Pulmonary artery endothelial cell (primary cell): Measurements from ENCODE around the gene SGK2. TPM values are rescaled to one million over a fixed set of nuclear protein-coding genes. Genes with fewer than 3 reads are reported as not detected.

ENCODE experiments used
- DNase-seq: peaks from one replicate; pipeline ENCODE4 v3.0.0-alpha.2; 2011; ENCODE audit warnings: low read depth, low spot score
- total RNA-seq: library from RNA; depleted of rRNA; stranded (reverse); fragments of >200 nt; gene quantifications from 2 replicates; pipeline ENCODE4 v1.2.3, GENCODE V29; 2014

Gene SGK2
- total RNA-seq, 1 donor from 2014 or later, result not detected

DNA sequence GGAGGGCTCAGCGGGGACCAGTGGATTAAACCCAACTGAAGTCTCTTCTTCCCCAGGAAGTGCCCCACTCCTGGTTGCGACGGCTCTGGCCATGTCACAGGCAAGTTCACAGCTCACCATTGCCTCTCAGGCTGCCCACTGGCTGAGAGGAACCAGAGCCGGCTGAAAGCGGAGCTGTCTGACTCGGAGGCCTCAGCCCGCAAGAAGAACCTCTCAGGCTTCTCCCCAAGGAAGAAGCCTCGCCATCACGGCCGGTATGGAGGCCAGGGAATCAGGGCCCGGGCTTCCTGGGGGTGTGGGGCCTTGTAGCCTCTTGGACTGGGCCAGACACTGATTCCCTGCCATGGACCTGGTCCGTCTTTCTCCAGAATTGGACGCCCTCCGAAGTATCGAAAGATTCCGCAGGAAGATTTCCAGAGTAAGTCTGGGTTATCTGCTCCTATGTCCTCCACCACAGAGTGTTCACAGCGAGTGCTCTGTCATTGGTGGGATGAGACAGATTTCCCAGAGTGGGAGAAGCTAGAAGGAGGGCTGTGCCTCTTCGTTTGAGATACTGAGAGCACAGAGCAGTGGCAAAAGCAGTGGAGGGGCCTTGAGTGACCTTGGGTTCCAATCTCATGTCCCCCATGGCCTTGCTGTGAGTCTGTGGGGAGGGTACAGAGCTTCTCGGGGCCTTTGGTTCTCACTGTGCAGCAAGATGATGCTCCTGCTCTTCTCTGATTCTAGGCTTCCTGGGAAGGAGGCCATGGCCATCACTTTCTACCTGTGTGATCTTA, 22.6 kb upstream of the SGK2 start:
- DNase-seq, result no peak

DNA sequence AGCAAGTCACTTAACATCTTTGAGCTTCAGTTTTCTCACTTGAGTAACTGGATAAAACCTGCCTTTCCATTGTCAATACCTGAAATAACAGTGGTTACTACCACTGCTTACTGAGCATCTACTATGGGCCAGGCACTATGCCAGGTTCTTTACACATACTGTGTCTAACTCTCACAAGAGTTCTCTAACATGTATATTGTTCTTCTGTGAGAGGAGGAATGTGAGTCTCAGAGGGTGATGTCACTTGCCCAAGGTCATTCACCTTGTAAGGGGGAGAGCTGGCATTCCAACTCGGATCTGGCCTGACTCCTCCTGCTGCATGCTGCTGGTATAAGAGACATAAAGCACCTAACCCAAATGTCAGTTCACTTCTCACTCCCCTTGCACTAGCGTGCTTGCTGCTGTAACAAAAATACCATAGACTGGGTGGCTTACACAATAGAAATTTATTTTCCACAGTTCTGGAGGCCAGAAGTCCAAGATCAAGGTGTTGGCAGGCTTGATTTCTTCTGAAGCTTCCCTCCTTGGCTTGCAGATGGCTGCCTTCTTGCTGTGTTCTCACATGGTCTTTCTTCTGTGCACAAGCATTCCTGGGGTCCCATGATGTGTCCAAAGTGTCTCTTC, 21.9 kb upstream of the SGK2 start:
- no peak for DNase-seq

DNA sequence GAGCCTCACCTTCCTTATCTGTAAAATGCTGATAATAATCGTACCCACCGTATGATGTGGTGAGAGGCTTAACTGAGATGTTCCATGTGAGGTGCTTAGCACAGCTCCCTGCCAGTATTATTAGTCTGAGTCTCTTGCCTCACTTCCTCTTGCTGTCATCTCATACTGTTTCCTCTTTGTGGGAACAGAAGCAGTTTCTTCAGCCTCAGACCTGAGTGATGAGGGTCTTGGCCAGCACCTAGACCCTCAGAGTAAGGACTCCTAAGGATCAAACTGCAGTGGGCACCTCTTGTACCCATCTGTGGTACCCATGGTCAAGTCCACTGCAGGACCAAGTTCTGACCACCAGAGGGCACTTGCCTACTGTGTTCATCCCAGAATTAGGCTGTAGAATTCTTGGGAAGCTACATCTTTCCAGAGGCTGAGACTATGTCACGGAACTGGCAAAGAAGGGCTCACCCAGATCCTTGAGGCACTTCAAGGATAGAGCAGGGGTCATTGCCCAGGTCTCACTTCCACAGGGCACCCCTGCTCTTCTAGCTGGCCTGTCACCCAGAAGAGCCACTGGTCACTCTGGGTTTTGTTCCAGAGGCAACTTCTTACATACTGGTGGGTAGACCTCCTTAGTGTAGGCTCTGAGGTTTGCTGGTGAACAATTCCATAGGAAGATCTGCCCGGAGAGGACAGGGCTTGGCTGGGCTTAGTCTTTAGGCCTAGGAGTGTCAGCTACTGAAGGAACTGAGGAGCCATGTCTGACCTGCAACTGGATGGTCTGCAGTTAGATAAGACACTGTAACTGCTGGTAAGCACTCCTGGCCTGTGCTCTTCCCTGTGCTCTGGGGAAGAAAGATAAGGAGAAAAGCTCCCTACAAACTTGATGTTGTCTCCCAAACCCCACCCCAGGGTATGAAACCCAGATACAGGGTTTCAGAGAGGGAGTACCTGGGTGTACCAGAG, 20.6 kb upstream of the SGK2 start:
- no peak for DNase-seq

GRCh38 chr20:43538878-43539700, 19.7 kb upstream of the SGK2 start:
- DNase-seq, result no peak

GRCh38 chr20:43539975-43540672, 18.7 kb upstream of the SGK2 start:
- no peak for DNase-seq

- no peak for DNase-seq
Observed at GRCh38 chr20:43540673-43541060, 18.2 kb upstream of the SGK2 start.

- DNase-seq, result no peak
Observed at GRCh38 chr20:43541214-43541613, 17.6 kb upstream of the SGK2 start.

DNA sequence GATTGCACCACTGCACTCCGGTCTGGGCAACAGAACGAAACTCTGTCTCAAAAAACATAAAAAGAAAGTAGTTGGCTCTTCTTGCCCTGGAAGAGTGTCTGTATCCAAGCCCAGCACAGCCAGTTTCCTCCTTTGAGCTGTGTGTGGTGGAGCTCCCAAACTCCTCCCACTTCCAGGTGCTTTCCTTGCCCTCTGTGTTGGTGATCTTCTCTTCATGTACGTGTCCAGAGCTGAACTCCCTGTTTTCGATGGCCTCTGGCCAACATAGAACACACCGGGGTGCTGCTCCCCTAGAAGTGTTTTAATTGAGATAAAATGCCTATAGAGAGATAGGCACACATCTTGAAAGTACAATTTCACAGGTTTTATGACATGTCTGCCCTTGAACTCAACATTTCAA, 16.7 kb upstream of the SGK2 start:
- DNase-seq, result no peak

DNA sequence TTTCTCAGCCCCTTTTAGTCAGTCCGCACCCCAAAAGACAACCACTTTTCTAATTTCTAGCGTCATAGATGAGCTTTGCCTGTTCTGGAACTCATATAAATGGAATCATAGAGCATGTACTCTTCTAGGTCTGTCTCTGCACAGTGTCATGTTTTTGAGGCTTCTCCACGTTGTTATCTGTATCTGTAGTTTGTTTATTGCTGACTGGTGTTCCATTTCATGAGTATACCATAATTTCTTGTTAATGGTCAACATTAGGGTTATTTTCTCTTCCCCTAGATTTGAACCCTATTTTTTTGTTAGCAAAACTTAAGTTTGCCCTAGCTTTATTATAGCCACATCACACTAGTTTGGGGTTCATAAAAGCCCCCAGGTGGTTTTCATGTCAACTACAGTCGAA, 16.2 kb upstream of the SGK2 start:
- no peak for DNase-seq

GRCh38 chr20:43543138-43543537, 15.7 kb upstream of the SGK2 start:
- no peak for DNase-seq

DNA sequence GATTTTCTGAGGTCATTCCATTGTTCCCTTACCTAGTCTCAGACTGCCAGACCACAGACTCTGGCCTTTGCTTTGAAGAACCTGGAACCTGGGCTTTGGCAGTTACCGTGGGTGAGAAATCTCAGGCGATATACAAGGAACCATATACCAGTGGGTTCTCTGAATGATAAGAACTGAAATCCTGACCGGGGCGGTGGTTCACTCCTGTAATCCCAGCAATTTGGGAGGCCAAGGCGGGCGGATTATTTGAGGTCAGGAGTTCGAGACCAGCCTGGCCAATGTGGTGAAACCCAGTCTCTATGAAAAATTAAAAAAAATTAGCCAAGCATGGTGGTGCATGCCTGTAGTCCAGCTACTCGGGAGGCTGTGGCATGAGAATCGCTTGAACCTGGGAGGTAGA, 14.3 kb upstream of the SGK2 start:
- no peak for DNase-seq

DNA sequence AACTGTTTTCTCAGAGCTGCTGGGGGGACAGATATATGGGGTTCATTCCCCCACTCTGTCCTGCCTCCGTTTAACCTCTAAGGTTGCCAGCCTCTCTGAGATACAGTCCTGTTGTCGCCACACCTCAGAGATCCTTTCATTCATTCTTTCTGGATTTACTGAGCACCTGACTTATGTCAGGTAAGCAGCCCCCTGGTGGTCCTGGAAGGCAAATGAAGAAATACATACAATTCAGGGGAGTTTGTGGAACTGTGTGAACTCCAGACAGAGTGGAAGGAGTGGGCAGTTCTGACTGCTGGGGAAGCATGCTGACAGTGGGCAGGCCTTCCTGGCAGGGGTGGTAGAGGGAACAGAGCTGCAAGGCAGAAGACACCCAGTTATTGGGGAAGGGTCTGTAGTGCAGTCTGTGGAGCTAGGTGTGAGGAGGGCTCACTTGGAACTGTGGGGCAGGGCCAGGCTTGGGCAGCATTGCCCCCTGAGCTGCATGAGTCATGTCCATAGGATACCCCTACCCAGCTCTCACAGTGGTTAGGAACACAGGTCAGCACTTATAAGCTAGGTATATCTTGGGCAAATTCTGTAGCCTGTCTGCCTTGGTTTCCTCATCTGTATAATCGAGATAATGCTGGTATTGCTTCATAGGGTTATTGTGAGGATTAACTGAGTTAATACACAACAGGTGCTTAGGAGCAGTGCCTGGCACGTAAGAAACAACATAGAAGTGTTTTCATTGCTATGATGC, 12.8 kb upstream of the SGK2 start:
- no peak for DNase-seq

- no peak for DNase-seq
Observed at GRCh38 chr20:43548273-43548880, 10.4 kb upstream of the SGK2 start.

DNA sequence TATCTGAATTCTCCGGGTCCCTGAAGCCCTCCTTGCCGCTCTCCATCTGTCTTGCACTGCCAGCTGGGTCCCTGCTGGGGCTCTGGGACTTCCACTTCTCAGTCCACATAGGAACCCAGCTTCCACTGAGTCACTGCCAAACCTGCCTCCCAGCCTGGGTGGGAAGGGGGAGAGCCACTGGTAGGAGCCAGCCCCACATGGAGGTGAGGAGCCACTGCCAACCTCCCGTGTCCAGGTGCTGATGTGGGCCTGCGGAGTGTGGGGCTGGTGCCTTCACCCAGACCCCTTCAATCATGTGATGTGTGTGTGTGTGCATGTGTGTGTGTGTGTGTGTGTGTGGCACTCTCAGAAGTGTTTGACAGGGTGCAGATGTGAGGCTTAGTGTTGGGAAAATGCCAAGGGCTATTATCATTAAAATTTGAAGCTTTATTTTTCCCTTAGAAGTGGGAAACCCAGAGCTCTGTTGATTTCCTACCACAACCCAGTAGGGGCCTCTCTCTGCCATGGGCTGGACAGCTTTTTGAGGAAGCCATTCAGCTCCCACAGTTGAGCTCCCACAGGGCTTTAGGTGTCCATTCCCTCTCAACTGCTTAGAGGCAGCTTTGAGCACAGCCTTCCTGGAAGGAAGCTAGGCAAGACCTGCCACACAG, 9.3 kb upstream of the SGK2 start:
- DNase-seq, result no peak

DNA sequence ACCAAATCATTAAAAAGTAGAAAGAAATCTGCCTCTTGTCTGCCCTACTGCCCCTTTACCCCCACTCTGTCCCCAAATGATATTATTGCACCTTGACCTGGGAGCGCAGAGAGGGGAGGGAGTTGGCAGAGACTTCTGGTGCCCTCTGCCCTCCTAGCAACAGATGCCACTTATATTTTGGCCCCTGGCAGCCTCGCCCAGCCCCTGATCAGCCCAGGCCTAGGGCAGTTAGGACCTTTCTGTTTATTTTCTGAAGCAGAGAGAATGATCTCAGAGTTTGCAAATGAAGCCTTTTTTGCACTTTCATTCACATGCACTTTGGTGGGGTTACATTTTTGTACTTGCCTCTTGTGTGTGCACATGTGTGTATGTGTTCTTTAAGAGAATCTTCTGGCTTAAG, 8.4 kb upstream of the SGK2 start:
- no peak for DNase-seq

DNA sequence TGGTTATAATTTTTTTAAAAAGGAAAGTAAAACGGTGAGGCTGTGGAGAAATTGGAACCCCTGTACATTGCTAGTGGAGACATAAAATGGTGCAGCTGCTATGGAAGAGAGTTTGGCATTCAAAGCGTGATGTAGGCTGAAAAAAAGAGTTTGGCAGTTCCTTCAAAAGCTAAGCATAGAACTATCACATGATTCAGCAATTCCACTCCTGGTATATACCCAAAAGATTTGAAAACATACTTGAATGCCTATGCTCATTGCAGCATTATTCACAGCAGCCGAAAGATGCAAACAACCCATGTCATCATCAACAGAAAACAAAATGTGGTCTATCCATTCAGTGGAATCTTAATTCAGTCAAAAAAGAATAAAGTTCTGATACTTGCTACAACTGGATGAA, 4.5 kb upstream of the SGK2 start:
- no peak for DNase-seq

GRCh38 chr20:43559147-43559987, 540 bp downstream of the SGK2 start:
- no peak for DNase-seq

DNA sequence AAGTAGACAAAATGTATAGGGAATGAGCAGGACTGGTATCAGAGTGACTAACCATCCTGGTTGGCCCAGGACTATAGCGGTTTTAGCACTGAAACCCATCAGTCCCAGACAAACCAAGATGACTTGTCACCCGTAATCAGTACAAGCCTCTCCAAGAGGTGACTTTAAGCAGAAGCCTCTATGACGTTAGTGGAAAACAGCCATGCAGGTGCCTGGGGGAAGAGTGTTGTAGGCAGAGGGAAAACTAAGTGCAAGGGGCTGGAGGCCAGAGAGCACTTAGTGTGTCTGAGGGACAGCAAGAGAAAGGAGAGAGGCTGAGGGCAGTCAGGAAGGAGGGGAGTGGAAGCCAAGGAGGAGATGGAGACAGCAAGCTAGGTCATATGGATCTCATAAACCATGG, 2.1 kb downstream of the SGK2 start:
- no peak for DNase-seq
